ENCODE data around the gene SLC4A1AP.

Gene SLC4A1AP

GRCh38 chr2:27685577-27685976 lies 21.9 kb downstream of the SLC4A1AP start:
- DNase-seq = no peak
- intact Hi-C loops (cut with DNase I) = no loop called here

GRCh38 chr2:27687232-27687631 lies 23.5 kb downstream of the SLC4A1AP start:
- intact Hi-C loops (cut with DNase I) = no loop called here
- DNase-seq = no peak

- DNase-seq = no peak
These were observed 25.7 kb downstream of the SLC4A1AP start for GRCh38 chr2:27689424-27689823.

GRCh38 chr2:27690052-27690451 lies 26.4 kb downstream of the SLC4A1AP start:
- no peak for DNase-seq
- intact Hi-C loops (cut with DNase I) = no loop called here

More at GRCh38 chr2:27689424-27689823, 25.7 kb downstream of the SLC4A1AP start:
- intact Hi-C loops (cut with DNase I) = no loop called here

GRCh38 chr2:27697660-27698059 lies 34.0 kb downstream of the SLC4A1AP start:
- intact Hi-C loops (cut with DNase I) = no loop called here
- DNase-seq = no peak

DNA sequence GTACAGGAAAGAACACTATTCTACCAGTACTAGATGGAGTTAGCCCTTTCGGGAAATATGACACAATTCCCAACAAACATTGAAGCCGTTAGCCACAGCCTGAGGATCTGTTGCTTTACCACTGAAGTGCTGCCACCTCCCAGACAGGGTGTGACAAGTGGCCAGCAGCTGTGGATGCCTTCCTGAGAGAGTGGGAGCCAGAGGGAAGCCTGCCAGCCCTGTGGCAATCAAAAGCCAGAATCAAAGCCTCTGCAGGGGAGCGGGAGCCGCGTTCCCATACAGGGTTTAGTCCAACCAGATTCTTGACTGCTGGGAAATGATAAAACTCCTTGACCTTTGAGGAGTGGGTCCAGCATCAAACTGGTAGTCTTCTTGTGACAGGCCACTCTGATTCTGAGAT lies 38.0 kb downstream of the SLC4A1AP start:
- intact Hi-C loops (cut with DNase I) = no loop called here
- peak in 1 of 42 donors; percentile 47 for DNase-seq

DNA sequence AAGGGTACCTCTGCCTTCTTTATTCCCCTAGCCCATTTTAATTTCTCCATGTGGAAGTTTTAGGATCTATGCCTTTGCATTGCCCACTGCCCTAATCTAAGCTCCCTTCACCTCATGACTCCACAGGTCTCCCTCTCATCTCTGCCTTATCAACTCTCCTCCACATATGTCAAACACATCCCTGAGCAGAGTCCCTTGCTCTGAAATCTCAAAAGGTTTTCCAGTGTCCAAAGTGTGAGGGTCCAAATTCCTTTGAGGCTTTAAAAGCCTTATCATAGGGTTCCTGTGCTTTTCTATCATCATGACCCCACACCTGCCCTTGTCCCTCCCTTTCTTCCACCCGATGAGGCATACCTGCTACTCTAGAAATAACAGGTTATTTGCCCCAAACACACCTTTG lies 38.6 kb downstream of the SLC4A1AP start:
- no peak for DNase-seq
- intact Hi-C loops (cut with DNase I) = no loop called here

GRCh38 chr2:27703638-27704341 lies 40.1 kb downstream of the SLC4A1AP start:
- intact Hi-C loops (cut with DNase I) = no loop called here

GRCh38 chr2:27704342-27704876 lies 40.7 kb downstream of the SLC4A1AP start:
- DNase-seq = no peak
- intact Hi-C loops (cut with DNase I) = no loop called here

More at GRCh38 chr2:27703638-27704341, 40.1 kb downstream of the SLC4A1AP start:
- DNase-seq = peak; percentile 35 to 93 (median 85)

DNA sequence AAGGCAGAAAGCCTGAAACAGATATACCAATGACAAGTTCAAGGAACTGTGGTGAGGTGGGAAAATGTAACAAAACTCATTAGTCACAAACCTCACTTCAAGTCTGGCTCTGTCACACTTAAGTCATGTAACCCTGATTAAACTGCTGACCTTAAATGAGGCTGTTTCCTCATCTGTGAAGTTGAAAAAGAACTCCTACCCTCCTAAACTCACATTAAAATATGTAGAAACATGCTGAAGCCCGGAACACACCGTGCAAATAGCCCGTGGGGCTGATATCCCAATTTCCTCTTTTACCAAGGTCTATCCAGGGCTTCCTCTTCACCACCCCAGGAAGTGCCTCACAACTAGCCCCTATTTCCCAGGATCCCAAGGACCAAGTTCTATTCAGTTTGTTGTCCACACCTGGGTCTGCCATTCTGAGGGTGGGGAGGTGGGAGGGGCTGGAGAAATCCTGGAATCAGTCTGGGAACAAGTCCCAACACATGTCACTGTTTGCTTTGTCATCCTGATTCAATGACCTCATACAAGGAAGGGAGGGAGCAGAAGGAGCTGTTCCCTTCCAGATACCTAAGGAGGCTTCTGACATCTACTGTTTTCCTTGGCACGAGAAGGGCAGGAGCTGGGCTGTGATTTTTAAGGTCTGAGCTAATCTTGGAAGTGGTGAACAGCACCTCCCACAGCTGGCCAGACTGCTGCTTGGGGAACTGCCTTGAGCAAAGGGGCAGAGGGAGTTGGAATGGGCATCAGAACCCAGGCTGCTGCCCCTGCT lies 42.3 kb downstream of the SLC4A1AP start:
- DNase-seq = no peak
- intact Hi-C loops (cut with DNase I) = no loop called here

DNA sequence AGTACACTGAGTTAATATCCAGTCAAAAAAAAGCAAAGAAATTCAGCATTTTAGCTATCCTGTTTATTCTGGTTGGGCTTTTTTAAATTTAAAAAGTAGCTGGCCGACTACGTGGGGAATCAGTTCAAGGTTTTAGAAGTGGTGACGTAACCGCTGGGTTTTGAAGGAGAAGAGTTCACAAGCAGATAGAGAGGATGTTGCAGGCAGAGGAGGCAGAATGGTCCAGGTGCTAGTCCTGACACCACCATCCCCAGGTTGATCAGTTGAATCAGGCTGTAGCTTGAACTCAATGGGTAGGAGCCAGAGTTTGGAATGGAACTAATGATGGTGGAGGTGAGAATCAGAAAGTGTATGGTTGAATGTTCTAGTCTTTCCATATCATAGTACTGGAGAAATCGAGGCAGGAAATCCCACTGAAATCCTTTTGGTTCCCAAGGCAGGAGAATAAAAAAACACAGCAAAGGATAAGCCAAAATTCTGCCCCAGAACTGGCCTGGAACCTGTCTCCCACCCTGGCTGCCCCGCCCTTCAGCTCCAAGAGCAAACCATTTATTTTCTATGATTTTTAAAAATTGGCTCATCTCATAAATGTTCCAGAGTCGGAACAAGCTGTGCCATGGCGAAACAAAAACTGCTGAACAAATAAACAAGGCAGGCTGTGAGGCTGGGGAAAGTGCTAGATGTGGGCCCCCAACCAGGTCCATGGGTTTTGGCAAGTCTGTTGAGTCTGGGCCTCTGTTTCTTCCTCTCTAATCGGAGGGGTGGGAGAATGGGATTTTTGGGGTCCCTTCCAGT lies 44.0 kb downstream of the SLC4A1AP start:
- intact Hi-C loops (cut with DNase I) = no loop called here
- no peak for DNase-seq

GRCh38 chr2:27708257-27708654 lies 44.6 kb downstream of the SLC4A1AP start:
- intact Hi-C loops (cut with DNase I) = no loop called here
- DNase-seq = no peak

GRCh38 chr2:27708666-27709065 lies 45.0 kb downstream of the SLC4A1AP start:
- intact Hi-C loops (cut with DNase I) = no loop called here
- DNase-seq = no peak

- intact Hi-C loops (cut with DNase I) = no loop called here
- no peak for DNase-seq
These were observed 45.6 kb downstream of the SLC4A1AP start for GRCh38 chr2:27709326-27709725.

- DNase-seq = no peak
- intact Hi-C loops (cut with DNase I) = no loop called here
These were observed 46.4 kb downstream of the SLC4A1AP start for GRCh38 chr2:27709960-27710575.

GRCh38 chr2:27710640-27711430 lies 47.1 kb downstream of the SLC4A1AP start:
- intact Hi-C loops (cut with DNase I) = no loop called here
- DNase-seq = no peak

DNA sequence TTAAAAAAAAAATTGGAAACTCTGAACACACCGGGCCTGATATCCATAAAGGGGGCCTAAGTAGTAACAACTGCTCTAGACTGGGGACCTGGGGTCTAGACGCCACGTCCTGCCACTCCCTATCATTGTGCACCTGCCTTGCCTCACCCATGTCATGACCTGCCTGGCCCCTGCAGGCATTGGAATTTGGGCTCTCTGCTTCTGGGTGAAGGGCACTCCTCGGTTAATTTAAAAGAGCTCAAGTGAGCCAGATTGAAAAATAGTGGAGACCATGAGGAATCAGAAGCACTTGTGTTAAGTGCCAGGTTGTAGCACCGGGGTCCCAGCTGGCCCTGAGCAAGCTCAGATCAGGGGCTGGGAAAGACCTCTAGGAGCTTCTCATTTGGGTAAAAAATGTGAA lies 48.1 kb downstream of the SLC4A1AP start:
- intact Hi-C loops (cut with DNase I) = no loop called here

GRCh38 chr2:27712522-27712921 lies 48.8 kb downstream of the SLC4A1AP start:
- intact Hi-C loops (cut with DNase I) = no loop called here
- DNase-seq = no peak

More for the DNA sequence above, 48.1 kb downstream of the SLC4A1AP start:
- DNase-seq = no peak

Data from head of caudate nucleus (tissue), 42 donors.